Measurements from ENCODE around the gene RACGAP1.

GRCh38 chr12:50006754-50007442, 18.4 kb downstream of the RACGAP1 start:
- TF ChIP-seq CTCF (IDR thresholded peaks at IDR 0.05) (no peak), POLR2A (IDR thresholded peaks at IDR 0.05) (no peak)
